Adrenal gland (tissue), 5 donors: Measurements from ENCODE around the gene HOXA10.

Experiments used
- CTCF ChIP-seq, 6 experiments: fragments of 450-650 bp in 4 of 6; fragments of 200-600 bp in 2 of 6; sonication (generic) in 1 of 6; IDR thresholded peaks; 1 replicate in 5 of 6; 2 replicates in 1 of 6; pipeline versions ENCODE4 v1.5.1 to v1.8.0; 2016 to 2021; ENCODE audit warnings: antibody characterized with exemption in 6 of 6, mild to moderate bottlenecking in 2 of 6, moderate library complexity in 1 of 6
- POLR2A ChIP-seq, 2 donors: fragments of 450-650 bp; IDR thresholded peaks; one replicate each; pipeline ENCODE4 v1.6.1; 2017; ENCODE audit warnings: antibody characterized with exemption in 2 of 2, mild to moderate bottlenecking in 2 of 2, moderate library complexity in 1 of 2
- donor health status: DM: no; HTN: no; CAD: no.

- TF ChIP-seq POLR2A (IDR thresholded peaks at IDR 0.05) (no peak), CTCF (IDR thresholded peaks at IDR 0.05) (no peak)
Measured at GRCh38 chr7:27166531-27167505, 7.3 kb downstream of the HOXA10 start.
